ENCODE results near the gene GADD45B.

GRCh38 chr19:2495130-2495641 lies 19.3 kb downstream of the GADD45B start:
- TF ChIP-seq CTCF (IDR thresholded peaks at IDR 0.05) (peak in 1 of 6 experiments; percentile 2), POLR2A (IDR thresholded peaks at IDR 0.05) (peak in 1 of 2 donors; percentile 46)

All from thyroid gland (tissue), 4 donors.